Peyer's patch (tissue), 4 donors: ENCODE measurements around the gene ABCC4. TPM values are rescaled to one million over a fixed set of nuclear protein-coding genes. Genes with fewer than 3 reads are reported as not detected.
A peak's percentile ranks its signal among the peaks of the same experiment; 100 is the strongest.

Source experiments
- DNase-seq, 3 donors: peaks; one replicate each; pipeline ENCODE4 v3.0.0-alpha.2; 2017 to 2019
- H3K27ac ChIP-seq, 4 donors: fragments of 200-600 bp; sonication (generic); one replicate each; pipeline ENCODE4 v1.5.1; 2016 to 2019
- H3K27me3 ChIP-seq, 2 donors: fragments of 200-600 bp; sonication (generic); one replicate each; pipeline ENCODE4 v1.5.1; 2019
- H3K36me3 ChIP-seq, 3 donors: fragments of 200-600 bp; sonication (generic); one replicate each; pipeline ENCODE4 v1.5.1; 2016 to 2019
- H3K4me1 ChIP-seq, 4 donors: fragments of 200-600 bp; sonication (generic); one replicate each; pipeline ENCODE4 v1.5.1; 2016 to 2019
- H3K4me3 ChIP-seq, 4 donors: fragments of 200-600 bp; sonication (generic); 1 replicate in 3 of 4; 2 replicates in 1 of 4; pipeline ENCODE4 v1.5.1; 2016 to 2019; ENCODE audit warnings: mild to moderate bottlenecking in 1 of 4
- H3K9me3 ChIP-seq, 4 donors: fragments of 200-600 bp; sonication (generic); one replicate each; pipeline ENCODE4 v1.5.1; 2016 to 2019; ENCODE audit warnings: mild to moderate bottlenecking in 1 of 4
- POLR2A ChIP-seq, 2 donors: fragments of 450-650 bp; IDR thresholded peaks; one replicate each; pipeline ENCODE4 v1.5.1; 2017; ENCODE audit warnings: antibody characterized with exemption in 2 of 2, mild to moderate bottlenecking in 2 of 2, moderate library complexity in 2 of 2
- total RNA-seq, 4 donors: library from RNA; depleted of rRNA; stranded (reverse); fragments of >200 nt; gene quantifications; one replicate each; pipeline ENCODE4 v1.1.0, GENCODE V29; 2016
- TF ChIP-seq, protein P1 (sequence below), 6 experiments: fragments of 450-650 bp in 4 of 6; fragments of 200-600 bp in 2 of 6; sonication (generic) in 1 of 6; IDR thresholded peaks; one replicate each; pipeline ENCODE4 v1.5.1; 2017 to 2019; ENCODE audit warnings: antibody characterized with exemption in 6 of 6, mild to moderate bottlenecking in 3 of 6, moderate library complexity in 1 of 6

ABCC4 gene
- total RNA-seq, 4 donors from 2014 or later = 7.2 to 81.7 (median 13.7) TPM

DNA sequence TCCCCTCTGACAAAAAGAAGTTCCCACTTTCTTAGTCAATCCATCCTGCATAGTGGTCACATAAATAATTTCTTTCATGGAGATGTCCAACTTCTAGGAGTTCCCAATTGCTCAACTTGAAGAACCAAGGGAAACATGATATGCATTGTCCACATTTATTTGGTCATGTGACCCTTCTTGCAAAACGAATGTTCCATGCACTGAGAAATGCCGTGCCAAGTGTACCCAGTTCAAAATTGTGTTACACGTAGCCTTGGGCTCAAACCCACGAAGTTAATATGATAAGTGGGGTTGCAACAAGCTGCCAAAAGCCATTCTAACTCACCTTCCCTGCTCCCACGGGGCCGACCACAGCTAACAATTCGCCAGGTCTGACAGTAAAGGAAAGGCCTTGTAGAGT lies 113.1 kb downstream of the ABCC4 start:
- no peak for DNase-seq
- TF ChIP-seq, protein P1, sequence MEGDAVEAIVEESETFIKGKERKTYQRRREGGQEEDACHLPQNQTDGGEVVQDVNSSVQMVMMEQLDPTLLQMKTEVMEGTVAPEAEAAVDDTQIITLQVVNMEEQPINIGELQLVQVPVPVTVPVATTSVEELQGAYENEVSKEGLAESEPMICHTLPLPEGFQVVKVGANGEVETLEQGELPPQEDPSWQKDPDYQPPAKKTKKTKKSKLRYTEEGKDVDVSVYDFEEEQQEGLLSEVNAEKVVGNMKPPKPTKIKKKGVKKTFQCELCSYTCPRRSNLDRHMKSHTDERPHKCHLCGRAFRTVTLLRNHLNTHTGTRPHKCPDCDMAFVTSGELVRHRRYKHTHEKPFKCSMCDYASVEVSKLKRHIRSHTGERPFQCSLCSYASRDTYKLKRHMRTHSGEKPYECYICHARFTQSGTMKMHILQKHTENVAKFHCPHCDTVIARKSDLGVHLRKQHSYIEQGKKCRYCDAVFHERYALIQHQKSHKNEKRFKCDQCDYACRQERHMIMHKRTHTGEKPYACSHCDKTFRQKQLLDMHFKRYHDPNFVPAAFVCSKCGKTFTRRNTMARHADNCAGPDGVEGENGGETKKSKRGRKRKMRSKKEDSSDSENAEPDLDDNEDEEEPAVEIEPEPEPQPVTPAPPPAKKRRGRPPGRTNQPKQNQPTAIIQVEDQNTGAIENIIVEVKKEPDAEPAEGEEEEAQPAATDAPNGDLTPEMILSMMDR (IDR thresholded peaks at IDR 0.05) = no peak
- no peak for TF ChIP-seq POLR2A (IDR thresholded peaks at IDR 0.05)
- no peaks in the 10 kb centered on the region for H3K27me3 ChIP-seq
- no peak overlapping the region for H3K4me3 ChIP-seq
- no peaks in the 10 kb centered on the region for H3K36me3 ChIP-seq
- H3K9me3 ChIP-seq = no peaks in the 10 kb centered on the region
- H3K4me1 ChIP-seq = no peaks in the 10 kb centered on the region
- H3K27ac ChIP-seq = no peak overlapping the region

DNA sequence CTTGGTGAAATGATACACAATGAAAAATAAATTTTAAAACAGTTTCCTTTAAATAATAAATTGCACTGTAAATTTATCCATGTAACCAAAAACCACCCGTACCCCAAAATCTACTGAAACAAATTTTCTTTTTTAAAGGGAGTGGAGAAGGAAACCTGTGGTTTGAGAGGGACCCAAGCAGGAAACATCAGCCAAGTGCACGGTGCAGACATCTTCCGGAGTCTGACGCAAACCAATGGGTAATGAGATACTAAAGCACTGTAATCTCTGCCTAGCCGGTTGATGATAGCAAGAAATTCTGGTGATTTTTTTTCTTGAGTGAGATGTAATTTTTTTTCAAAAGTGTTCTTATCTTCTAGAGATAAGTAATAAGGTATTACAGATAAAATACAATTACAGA lies 115.4 kb downstream of the ABCC4 start:
- DNase-seq = peak in 2 of 3 donors; percentile 48 to 66
- no peak for TF ChIP-seq POLR2A (IDR thresholded peaks at IDR 0.05)
- TF ChIP-seq, protein P1 (IDR thresholded peaks at IDR 0.05) = no peak

DNA sequence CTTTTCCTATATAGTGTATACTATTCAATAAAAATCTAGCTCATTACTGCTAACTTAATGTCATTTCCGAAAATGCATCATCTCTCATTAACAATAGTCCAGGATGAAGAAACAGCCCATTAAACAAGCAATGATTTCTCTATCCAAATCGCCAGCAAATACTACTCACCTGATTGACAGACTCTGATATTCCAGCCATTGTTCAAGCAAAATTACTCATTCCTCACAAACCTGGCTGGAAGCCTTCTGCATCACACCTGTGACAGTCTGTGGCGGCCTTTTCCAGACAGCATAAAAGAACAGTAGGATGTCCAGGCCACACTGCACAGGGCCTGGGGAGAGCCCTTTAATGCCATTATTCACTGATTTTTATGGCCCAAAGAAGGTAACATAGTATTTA lies 115.9 kb downstream of the ABCC4 start:
- H3K36me3 ChIP-seq = no peaks in the 10 kb centered on the region
- peak overlapping the region in 1 of 4 donors; percentile 32 for H3K27ac ChIP-seq
- H3K9me3 ChIP-seq = no peaks in the 10 kb centered on the region
- H3K27me3 ChIP-seq = no peaks in the 10 kb centered on the region
- DNase-seq = no peak
- H3K4me1 ChIP-seq = peaks cover 0 to 9% (median 0%) of the 10 kb centered on the region in 4 donors
- TF ChIP-seq, protein P1 (IDR thresholded peaks at IDR 0.05) = no peak
- no peak for TF ChIP-seq POLR2A (IDR thresholded peaks at IDR 0.05)
- H3K4me3 ChIP-seq = no peak overlapping the region

More for the DNA sequence above, 115.4 kb downstream of the ABCC4 start:
- Histone ChIP-seq H3K9me3 (no peaks in the 10 kb centered on the region), H3K4me1 (peaks cover 0 to 7% (median 0%) of the 10 kb centered on the region in 4 donors), H3K36me3 (no peaks in the 10 kb centered on the region), H3K27me3 (no peaks in the 10 kb centered on the region), H3K27ac (peak overlapping the region in 1 of 4 donors; percentile 32), H3K4me3 (no peak overlapping the region)

DNA sequence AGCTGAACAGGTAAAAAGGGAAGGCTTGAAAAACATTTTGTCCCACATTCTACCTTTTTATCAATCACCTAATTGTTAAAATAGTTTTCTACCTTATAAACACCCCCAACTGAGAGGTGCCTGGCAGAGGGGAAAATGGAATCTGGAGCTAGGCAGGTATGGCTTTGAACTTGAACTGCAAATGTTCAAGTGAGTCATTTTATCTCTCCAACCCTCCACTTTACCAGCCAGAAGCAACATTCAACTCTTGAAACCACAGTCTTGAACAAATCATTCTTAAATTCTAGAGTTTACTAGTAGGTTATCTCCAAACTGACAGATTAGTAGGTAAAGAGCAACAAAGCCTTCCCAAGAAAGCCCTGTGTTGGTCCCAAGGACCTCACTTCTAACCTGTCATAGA lies 116.9 kb downstream of the ABCC4 start:
- no peaks in the 10 kb centered on the region for H3K36me3 ChIP-seq
- H3K4me1 ChIP-seq = peaks cover 0 to 12% (median 0%) of the 10 kb centered on the region in 4 donors
- no peak overlapping the region for H3K27ac ChIP-seq
- DNase-seq = no peak
- H3K9me3 ChIP-seq = no peaks in the 10 kb centered on the region
- no peak overlapping the region for H3K4me3 ChIP-seq
- TF ChIP-seq POLR2A (IDR thresholded peaks at IDR 0.05) = no peak
- TF ChIP-seq, protein P1 (IDR thresholded peaks at IDR 0.05) = no peak
- H3K27me3 ChIP-seq = no peaks in the 10 kb centered on the region

DNA sequence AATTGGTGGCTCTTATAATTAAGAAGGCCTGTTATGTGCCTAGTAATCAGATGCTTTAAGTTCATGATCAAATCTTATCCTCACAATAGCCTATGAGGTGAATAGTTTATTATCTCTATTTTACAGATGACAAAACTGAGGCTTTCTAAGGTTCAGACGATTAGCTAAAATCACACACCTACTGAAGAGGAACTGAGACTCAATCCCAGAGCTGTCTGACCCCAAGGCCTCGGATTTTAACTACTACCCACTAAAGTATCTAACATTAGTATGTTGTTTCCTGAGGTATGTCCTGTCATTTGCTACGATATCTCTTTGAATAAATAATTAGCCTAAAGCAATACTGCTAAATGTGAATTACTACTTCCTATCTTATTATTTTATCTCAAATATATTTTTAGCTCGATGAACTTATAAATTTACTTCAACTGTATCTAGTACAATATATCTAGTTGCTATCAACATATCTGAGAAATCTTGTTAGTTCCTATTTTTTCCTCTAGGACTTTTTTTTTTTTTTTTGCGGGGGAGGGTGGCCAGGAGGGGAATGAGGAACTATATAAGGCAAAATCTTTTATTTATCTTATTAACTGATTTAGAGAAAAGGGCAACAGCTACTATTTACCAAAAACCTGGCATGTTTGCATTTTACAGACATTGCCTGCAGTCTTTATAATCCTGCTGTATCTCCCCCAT lies 118.5 kb downstream of the ABCC4 start:
- no peak for DNase-seq
- no peaks in the 10 kb centered on the region for H3K9me3 ChIP-seq
- H3K4me1 ChIP-seq = peaks cover 0 to 12% (median 0%) of the 10 kb centered on the region in 4 donors
- H3K4me3 ChIP-seq = no peak overlapping the region
- peaks cover 0 to under 1% (median 0%) of the 10 kb centered on the region in 3 donors for H3K36me3 ChIP-seq
- H3K27me3 ChIP-seq = no peaks in the 10 kb centered on the region
- H3K27ac ChIP-seq = no peak overlapping the region
- TF ChIP-seq, protein P1 (IDR thresholded peaks at IDR 0.05) = no peak
- no peak for TF ChIP-seq POLR2A (IDR thresholded peaks at IDR 0.05)
